K562 (cell line): ENCODE measurements around the gene UBE2QL1. TPM values are rescaled to one million over a fixed set of nuclear protein-coding genes. Genes with fewer than 3 reads are reported as not detected.

ENCODE experiments used
- ATF7 ChIP-seq: fragments of 450-650 bp; IDR thresholded peaks from 2 replicates; pipeline ENCODE4 v1.7.1; 2014; ENCODE audit warnings: mild to moderate bottlenecking, moderate library complexity
- BMI1 ChIP-seq: fragments of 150-350 bp; IDR thresholded peaks from 2 replicates; pipeline ENCODE4 v1.6.1; 2014; ENCODE audit warnings: low read length
- CBX1 ChIP-seq: sonication (generic); IDR thresholded peaks from 2 replicates; pipeline ENCODE4 v1.6.1; 2016; ENCODE audit warnings: antibody characterized with exemption, low read depth, mild to moderate bottlenecking
- CBX2 ChIP-seq: fragments of 200-600 bp; sonication (generic); IDR thresholded peaks from one replicate; pipeline ENCODE4 v1.6.1; 2012; ENCODE audit warnings: mild to moderate bottlenecking, low read length, inconsistent platforms; ENCODE audit not compliant: insufficient read depth, poor library complexity, severe bottlenecking
- CHD4 ChIP-seq: fragments of 200-600 bp; sonication (generic); IDR thresholded peaks from 3 replicates; pipeline ENCODE4 v1.6.1; 2012; ENCODE audit warnings: low read depth, mild to moderate bottlenecking, mixed read lengths, low read length, inconsistent platforms; ENCODE audit not compliant: insufficient read depth, insufficient replicate concordance, poor library complexity, severe bottlenecking
- DPF2 ChIP-seq: fragments of 450-650 bp; IDR thresholded peaks from 2 replicates; pipeline ENCODE4 v1.6.1; 2016
- HIVEP1 ChIP-seq: fragments of 250-450 bp; sonication (Bioruptor Pico); IDR thresholded peaks from 2 replicates; pipeline ENCODE4 v1.4.0; 2020; ENCODE audit warnings: mild to moderate bottlenecking
- NELFE ChIP-seq: IDR thresholded peaks from 2 replicates; pipeline ENCODE4 v1.6.1; 2011; ENCODE audit warnings: mild to moderate bottlenecking; ENCODE audit not compliant: insufficient read depth, insufficient read length
- NFIC ChIP-seq: fragments of 450-650 bp; IDR thresholded peaks from 2 replicates; pipeline ENCODE4 v1.6.1; 2017; ENCODE audit warnings: mild to moderate bottlenecking, inconsistent platforms
- PCBP1 ChIP-seq: fragments of 200-400 bp; formaldehyde crosslinking; IDR thresholded peaks from 2 replicates; pipeline ENCODE4 v1.6.1; 2018; ENCODE audit warnings: mild to moderate bottlenecking, low read depth, low read length; ENCODE audit not compliant: poor library complexity, severe bottlenecking
- PYGO2 ChIP-seq: fragments of 450-650 bp; IDR thresholded peaks from 2 replicates; pipeline ENCODE4 v1.6.1; 2016; ENCODE audit warnings: mild to moderate bottlenecking, missing genetic modification characterization, moderate library complexity, missing compliant biosample characterization
- SOX6 ChIP-seq: fragments of 450-650 bp; IDR thresholded peaks from 2 replicates; pipeline ENCODE4 v1.6.1; 2014; ENCODE audit warnings: mild to moderate bottlenecking
- SP1 ChIP-seq: sonication (generic); formaldehyde crosslinking; IDR thresholded peaks from 2 replicates; pipeline ENCODE4 v1.8.1; 2022; ENCODE audit warnings: mild to moderate bottlenecking, missing genetic modification reagents
- ZEB2 ChIP-seq: fragments of 450-650 bp; IDR thresholded peaks from 2 replicates; pipeline ENCODE4 v1.6.1; 2016
- ZFPM2 ChIP-seq: fragments of 250-450 bp; sonication (Bioruptor Pico); IDR thresholded peaks from 2 replicates; pipeline ENCODE4 v1.5.1; 2022; ENCODE audit warnings: mild to moderate bottlenecking
- ZNF134 ChIP-seq: fragments of 250-450 bp; sonication (Bioruptor Pico); conservative IDR thresholded peaks from 2 replicates; pipeline ENCODE4 v1.4.0; 2020
- ZNF311 ChIP-seq: fragments of 250-450 bp; sonication (Bioruptor Pico); IDR thresholded peaks from 2 replicates; pipeline ENCODE4 v1.4.0; 2020; ENCODE audit warnings: mild to moderate bottlenecking, moderate library complexity
- ZNF75A ChIP-seq: fragments of 450-650 bp; formaldehyde crosslinking; IDR thresholded peaks from 2 replicates; pipeline ENCODE4 v1.4.0; 2020; ENCODE audit warnings: mild to moderate bottlenecking
- ZNF77 ChIP-seq: fragments of 250-450 bp; sonication (Bioruptor Pico); IDR thresholded peaks from 2 replicates; pipeline ENCODE4 v1.5.0; 2020
- polyA plus RNA-seq, 8 experiments: library from polyadenylated mRNA; depleted of rRNA in 4 of 8; stranded (reverse) in 5 of 8; unstranded in 3 of 8; fragments of >200 nt; fragmentation: Nextera tagmentation in 2 of 8; fragmentation: Illumina TruSeq in 1 of 8; extraction: Ambion mirVana in 2 of 8; extraction: Trizol in 1 of 8; gene quantifications; 2 replicates each; pipeline versions ENCODE4 v1.2.1 to v1.2.3, GENCODE V29; 2011 to 2014; ENCODE audit warnings: inconsistent platforms in 1 of 8, missing spikeins in 1 of 8
- total RNA-seq, 7 experiments: library from RNA; depleted of rRNA in 6 of 7; stranded (reverse); fragments of >200 nt in 6 of 7; fragmentation: Illumina TruSeq in 2 of 7; extraction: Trizol in 2 of 7; gene quantifications; 2 replicates each; pipeline versions ENCODE4 v1.2.1 to v1.2.3, GENCODE V29; 2011 to 2021; ENCODE audit warnings: low replicate concordance in 1 of 7
- TF ChIP-seq, protein P1 (sequence below): IDR thresholded peaks from 2 replicates; pipeline ENCODE4 v1.6.1; 2011; ENCODE audit warnings: borderline replicate concordance, low read depth, mild to moderate bottlenecking, moderate library complexity, low read length; ENCODE audit not compliant: insufficient read depth, poor library complexity, severe bottlenecking
- TF ChIP-seq, protein P2 (sequence below): fragments of 250-450 bp; sonication (Bioruptor Pico); IDR thresholded peaks from 2 replicates; pipeline ENCODE4 v1.8.0; 2022; ENCODE audit warnings: moderate library complexity, mild to moderate bottlenecking, inconsistent platforms
- TF ChIP-seq, protein P3 (sequence below): fragments of 250-450 bp; sonication (Bioruptor Pico); IDR thresholded peaks from 2 replicates; pipeline ENCODE4 v1.5.0; 2020; ENCODE audit warnings: mild to moderate bottlenecking, borderline replicate concordance
- TF ChIP-seq, protein P4 (sequence below): sonication (generic); formaldehyde crosslinking; IDR thresholded peaks from 2 replicates; pipeline ENCODE4 v1.9.0; 2022; ENCODE audit warnings: mild to moderate bottlenecking, missing genetic modification reagents

The UBE2QL1 gene
- total and polyA plus RNA-seq, 9 of the 15 experiments (the other 6 are each of a cell fraction or from before 2014, with no cell fraction given): not detected

DNA sequence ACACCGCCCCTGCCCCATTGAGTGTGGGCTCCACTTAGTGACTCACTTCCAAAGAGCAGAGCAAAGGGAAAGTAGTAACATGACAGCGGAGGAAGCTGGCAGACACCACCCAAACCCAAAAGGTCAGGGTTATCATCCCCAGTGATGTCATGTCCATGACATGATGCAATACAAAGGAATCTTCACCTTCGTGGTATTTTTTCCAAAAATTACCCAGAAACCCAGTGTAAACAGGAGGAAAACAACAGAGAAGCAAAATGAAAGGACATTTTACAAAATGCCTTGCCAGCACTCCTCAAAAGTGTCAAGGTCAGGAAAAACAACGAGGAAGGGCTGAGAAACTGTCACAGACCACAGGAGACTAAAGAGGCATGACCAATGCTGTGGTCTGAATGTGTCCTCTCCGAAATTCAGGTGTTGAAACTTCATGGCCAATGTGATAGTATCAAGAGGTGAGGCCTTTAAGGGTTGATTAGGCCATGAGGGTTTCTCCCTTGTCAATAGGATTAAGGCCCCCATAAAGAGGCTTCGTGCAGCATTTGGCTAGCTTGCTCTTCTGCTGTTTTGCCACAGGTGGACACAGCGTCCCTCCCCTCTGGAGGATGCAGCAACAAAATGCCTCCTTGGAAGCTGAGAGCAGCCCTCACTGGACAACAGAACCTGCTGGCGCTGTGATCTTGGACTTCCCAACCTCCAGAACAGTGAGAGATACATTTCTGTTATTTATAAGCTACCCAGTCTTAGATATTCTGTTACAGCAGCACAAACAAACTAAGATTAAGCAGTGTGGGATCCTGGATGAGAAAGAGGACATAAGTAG lies 39.8 kb upstream of the UBE2QL1 start (continued):
- TF ChIP-seq, protein P1, sequence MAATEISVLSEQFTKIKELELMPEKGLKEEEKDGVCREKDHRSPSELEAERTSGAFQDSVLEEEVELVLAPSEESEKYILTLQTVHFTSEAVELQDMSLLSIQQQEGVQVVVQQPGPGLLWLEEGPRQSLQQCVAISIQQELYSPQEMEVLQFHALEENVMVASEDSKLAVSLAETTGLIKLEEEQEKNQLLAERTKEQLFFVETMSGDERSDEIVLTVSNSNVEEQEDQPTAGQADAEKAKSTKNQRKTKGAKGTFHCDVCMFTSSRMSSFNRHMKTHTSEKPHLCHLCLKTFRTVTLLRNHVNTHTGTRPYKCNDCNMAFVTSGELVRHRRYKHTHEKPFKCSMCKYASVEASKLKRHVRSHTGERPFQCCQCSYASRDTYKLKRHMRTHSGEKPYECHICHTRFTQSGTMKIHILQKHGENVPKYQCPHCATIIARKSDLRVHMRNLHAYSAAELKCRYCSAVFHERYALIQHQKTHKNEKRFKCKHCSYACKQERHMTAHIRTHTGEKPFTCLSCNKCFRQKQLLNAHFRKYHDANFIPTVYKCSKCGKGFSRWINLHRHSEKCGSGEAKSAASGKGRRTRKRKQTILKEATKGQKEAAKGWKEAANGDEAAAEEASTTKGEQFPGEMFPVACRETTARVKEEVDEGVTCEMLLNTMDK: no peak
- TF ChIP-seq CBX2: no peak
- TF ChIP-seq NELFE: no peak
- TF ChIP-seq ZNF75A (CRISPR knock-in tag): 0 out of 2 replicates have a peak, but pooled peaks have one; percentile 25
- TF ChIP-seq DPF2: no peak; the same call in 1 of the 2 replicates
- no peak for TF ChIP-seq SP1 (CRISPR knock-in tag)
- no peak for TF ChIP-seq ZNF77 (CRISPR knock-in tag)
- no peak for TF ChIP-seq CHD4
- peak; percentile 74; the same call in 1 of the 2 replicates for TF ChIP-seq ZEB2
- TF ChIP-seq ZNF134 (CRISPR knock-in tag): peak; percentile 26; the same call in 1 of the 2 replicates
- peak; percentile 60 for TF ChIP-seq SOX6
- TF ChIP-seq, protein P2, sequence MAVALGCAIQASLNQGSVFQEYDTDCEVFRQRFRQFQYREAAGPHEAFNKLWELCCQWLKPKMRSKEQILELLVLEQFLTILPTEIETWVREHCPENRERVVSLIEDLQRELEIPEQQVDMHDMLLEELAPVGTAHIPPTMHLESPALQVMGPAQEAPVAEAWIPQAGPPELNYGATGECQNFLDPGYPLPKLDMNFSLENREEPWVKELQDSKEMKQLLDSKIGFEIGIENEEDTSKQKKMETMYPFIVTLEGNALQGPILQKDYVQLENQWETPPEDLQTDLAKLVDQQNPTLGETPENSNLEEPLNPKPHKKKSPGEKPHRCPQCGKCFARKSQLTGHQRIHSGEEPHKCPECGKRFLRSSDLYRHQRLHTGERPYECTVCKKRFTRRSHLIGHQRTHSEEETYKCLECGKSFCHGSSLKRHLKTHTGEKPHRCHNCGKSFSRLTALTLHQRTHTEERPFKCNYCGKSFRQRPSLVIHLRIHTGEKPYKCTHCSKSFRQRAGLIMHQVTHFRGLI: no peak
- TF ChIP-seq ZFPM2 (CRISPR knock-in tag): no peak
- TF ChIP-seq ZNF311 (CRISPR knock-in tag): peak; percentile 77; the same call in 1 of the 2 replicates
- TF ChIP-seq, protein P3, sequence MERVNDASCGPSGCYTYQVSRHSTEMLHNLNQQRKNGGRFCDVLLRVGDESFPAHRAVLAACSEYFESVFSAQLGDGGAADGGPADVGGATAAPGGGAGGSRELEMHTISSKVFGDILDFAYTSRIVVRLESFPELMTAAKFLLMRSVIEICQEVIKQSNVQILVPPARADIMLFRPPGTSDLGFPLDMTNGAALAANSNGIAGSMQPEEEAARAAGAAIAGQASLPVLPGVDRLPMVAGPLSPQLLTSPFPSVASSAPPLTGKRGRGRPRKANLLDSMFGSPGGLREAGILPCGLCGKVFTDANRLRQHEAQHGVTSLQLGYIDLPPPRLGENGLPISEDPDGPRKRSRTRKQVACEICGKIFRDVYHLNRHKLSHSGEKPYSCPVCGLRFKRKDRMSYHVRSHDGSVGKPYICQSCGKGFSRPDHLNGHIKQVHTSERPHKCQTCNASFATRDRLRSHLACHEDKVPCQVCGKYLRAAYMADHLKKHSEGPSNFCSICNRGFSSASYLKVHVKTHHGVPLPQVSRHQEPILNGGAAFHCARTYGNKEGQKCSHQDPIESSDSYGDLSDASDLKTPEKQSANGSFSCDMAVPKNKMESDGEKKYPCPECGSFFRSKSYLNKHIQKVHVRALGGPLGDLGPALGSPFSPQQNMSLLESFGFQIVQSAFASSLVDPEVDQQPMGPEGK (CRISPR knock-in tag): no peak
- TF ChIP-seq, protein P4, sequence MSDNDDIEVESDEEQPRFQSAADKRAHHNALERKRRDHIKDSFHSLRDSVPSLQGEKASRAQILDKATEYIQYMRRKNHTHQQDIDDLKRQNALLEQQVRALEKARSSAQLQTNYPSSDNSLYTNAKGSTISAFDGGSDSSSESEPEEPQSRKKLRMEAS: no peak
- TF ChIP-seq HIVEP1 (CRISPR knock-in tag): 0 out of 2 replicates have a peak, but pooled peaks have one; percentile 35
- no peak for TF ChIP-seq PYGO2 (tag)
- no peak for TF ChIP-seq PCBP1
- no peak for TF ChIP-seq BMI1
- peak; percentile 97 for TF ChIP-seq ATF7
- no peak for TF ChIP-seq CBX1
- TF ChIP-seq NFIC: no peak
